DND-41 (cell line): Measurements from ENCODE around the gene NEK10.

Experiments used
- ATAC-seq: fragments of 200-7000 bp; cut with Tn5 transposase; 3 replicates; pipeline ENCODE4 v1.9.1; 2021; ENCODE audit warnings: low read depth; ENCODE audit not compliant: insufficient read depth
- DNase-seq: peaks from one replicate; pipeline ENCODE4 v3.0.0-alpha.2; 2020
- H2AFZ ChIP-seq: 2 replicates; pipeline ENCODE4 v1.6.0; 2012; ENCODE audit warnings: low read depth, low read length
- H3K27ac ChIP-seq: 2 replicates; pipeline ENCODE4 v1.5.1; 2012; ENCODE audit warnings: low read length, inconsistent platforms
- H3K27me3 ChIP-seq: fragments of 200-600 bp; sonication (generic); 2 replicates; pipeline ENCODE4 v1.6.0; 2012; ENCODE audit warnings: low read length, mild to moderate bottlenecking, inconsistent platforms; ENCODE audit not compliant: insufficient read depth, poor library complexity
- H3K36me3 ChIP-seq: 2 replicates; pipeline ENCODE4 v1.5.1; 2012; ENCODE audit warnings: low read length, inconsistent platforms; ENCODE audit not compliant: insufficient read depth
- H3K4me1 ChIP-seq: 2 replicates; pipeline ENCODE4 v1.5.1; 2012; ENCODE audit warnings: mild to moderate bottlenecking, low read length; ENCODE audit not compliant: insufficient read depth
- H3K4me2 ChIP-seq: 2 replicates; pipeline ENCODE4 v1.6.0; 2012; ENCODE audit warnings: mild to moderate bottlenecking, moderate library complexity, low read length, inconsistent platforms; ENCODE audit not compliant: insufficient read depth
- H3K4me3 ChIP-seq, 2 experiments: fragments of 200-600 bp in 1 of 2; shearing (Covaris generic) in 1 of 2; 2 replicates each; pipeline ENCODE4 v1.5.1; 2012 to 2016; ENCODE audit warnings: inconsistent platforms in 2 of 2, low read length in 2 of 2, mild to moderate bottlenecking in 2 of 2, low read depth in 1 of 2, moderate library complexity in 1 of 2
- H3K79me2 ChIP-seq: 2 replicates; pipeline ENCODE4 v1.6.0; 2012; ENCODE audit warnings: low read length, inconsistent platforms; ENCODE audit not compliant: insufficient read depth
- H3K9ac ChIP-seq: 2 replicates; pipeline ENCODE4 v1.6.0; 2012; ENCODE audit warnings: low read depth, mild to moderate bottlenecking, inconsistent platforms, low read length, moderate library complexity
- H3K9me3 ChIP-seq: 2 replicates; pipeline ENCODE4 v1.5.1; 2012; ENCODE audit warnings: low read length, moderate library complexity, mild to moderate bottlenecking, inconsistent platforms; ENCODE audit not compliant: insufficient read depth, severe bottlenecking
- H4K20me1 ChIP-seq: 2 replicates; pipeline ENCODE4 v1.6.0; 2012; ENCODE audit warnings: low read length; ENCODE audit not compliant: insufficient read depth
- EZH2 ChIP-seq: IDR thresholded peaks from 3 replicates; pipeline ENCODE4 v1.6.1; 2012; ENCODE audit warnings: borderline replicate concordance, low read depth, mild to moderate bottlenecking, moderate library complexity, low read length, inconsistent platforms; ENCODE audit not compliant: severe bottlenecking
- TF ChIP-seq, protein P1 (sequence below): IDR thresholded peaks from 2 replicates; pipeline ENCODE4 v1.5.1; 2012; ENCODE audit warnings: borderline replicate concordance, low read length, moderate library complexity, mild to moderate bottlenecking; ENCODE audit not compliant: poor library complexity, severe bottlenecking; ENCODE audit errors: extremely low read depth

Gene NEK10

DNA sequence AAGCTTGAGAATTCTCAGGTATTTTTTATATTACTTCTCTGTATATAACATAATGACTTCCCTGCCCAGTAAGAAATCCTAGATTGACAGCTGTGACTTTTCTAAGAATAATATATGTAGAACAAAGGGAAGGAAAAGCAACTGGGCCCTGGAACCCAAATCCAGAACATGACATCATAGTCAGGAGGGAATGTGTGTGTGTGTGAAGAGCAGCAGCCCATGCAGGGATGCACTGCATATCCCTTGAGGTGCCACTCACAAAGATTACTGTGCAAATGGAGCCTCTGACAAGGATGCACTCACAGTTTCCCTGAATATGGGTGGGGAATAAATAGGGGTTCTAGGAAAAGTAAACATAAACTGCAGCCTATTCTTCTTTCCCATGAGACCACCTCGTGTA, 279.5 kb downstream of the NEK10 start:
- ATAC-seq, result no peak
- H2AFZ ChIP-seq, result no peak overlapping the region

GRCh38 chr3:27089068-27089467, 280.1 kb downstream of the NEK10 start:
- no peaks in the 10 kb centered on the region for H3K9me3 ChIP-seq
- H3K4me1 ChIP-seq, result no peaks in the 10 kb centered on the region
- TF ChIP-seq, protein P1, sequence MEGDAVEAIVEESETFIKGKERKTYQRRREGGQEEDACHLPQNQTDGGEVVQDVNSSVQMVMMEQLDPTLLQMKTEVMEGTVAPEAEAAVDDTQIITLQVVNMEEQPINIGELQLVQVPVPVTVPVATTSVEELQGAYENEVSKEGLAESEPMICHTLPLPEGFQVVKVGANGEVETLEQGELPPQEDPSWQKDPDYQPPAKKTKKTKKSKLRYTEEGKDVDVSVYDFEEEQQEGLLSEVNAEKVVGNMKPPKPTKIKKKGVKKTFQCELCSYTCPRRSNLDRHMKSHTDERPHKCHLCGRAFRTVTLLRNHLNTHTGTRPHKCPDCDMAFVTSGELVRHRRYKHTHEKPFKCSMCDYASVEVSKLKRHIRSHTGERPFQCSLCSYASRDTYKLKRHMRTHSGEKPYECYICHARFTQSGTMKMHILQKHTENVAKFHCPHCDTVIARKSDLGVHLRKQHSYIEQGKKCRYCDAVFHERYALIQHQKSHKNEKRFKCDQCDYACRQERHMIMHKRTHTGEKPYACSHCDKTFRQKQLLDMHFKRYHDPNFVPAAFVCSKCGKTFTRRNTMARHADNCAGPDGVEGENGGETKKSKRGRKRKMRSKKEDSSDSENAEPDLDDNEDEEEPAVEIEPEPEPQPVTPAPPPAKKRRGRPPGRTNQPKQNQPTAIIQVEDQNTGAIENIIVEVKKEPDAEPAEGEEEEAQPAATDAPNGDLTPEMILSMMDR, result no peak
- no peak for TF ChIP-seq EZH2
- H3K9ac ChIP-seq, result no peak overlapping the region
- H3K36me3 ChIP-seq, result no peaks in the 10 kb centered on the region
- H3K4me3 ChIP-seq, result no peak overlapping the region
- no peak for DNase-seq
- ATAC-seq, result no peak
- no peak overlapping the region for H3K27ac ChIP-seq
- no peaks in the 10 kb centered on the region for H3K27me3 ChIP-seq
- H2AFZ ChIP-seq, result no peak overlapping the region
- no peaks in the 10 kb centered on the region for H3K79me2 ChIP-seq
- H3K4me2 ChIP-seq, result no peak overlapping the region
- H4K20me1 ChIP-seq, result no peaks in the 10 kb centered on the region

More for the DNA sequence above, 279.5 kb downstream of the NEK10 start:
- TF ChIP-seq EZH2, result no peak
- Histone ChIP-seq H4K20me1 (no peaks in the 10 kb centered on the region), H3K9me3 (no peaks in the 10 kb centered on the region), H3K9ac (no peak overlapping the region), H3K27me3 (no peaks in the 10 kb centered on the region), H3K27ac (no peak overlapping the region), H3K4me3 (no peak overlapping the region), H3K4me2 (no peak overlapping the region), H3K4me1 (no peaks in the 10 kb centered on the region), H3K36me3 (no peaks in the 10 kb centered on the region), H3K79me2 (no peaks in the 10 kb centered on the region)
- DNase-seq, result no peak

- no peaks in the 10 kb centered on the region for H4K20me1 ChIP-seq
- H3K79me2 ChIP-seq, result no peaks in the 10 kb centered on the region
- no peaks in the 10 kb centered on the region for H3K4me1 ChIP-seq
- no peak overlapping the region for H3K9ac ChIP-seq
- H2AFZ ChIP-seq, result no peak overlapping the region
- H3K36me3 ChIP-seq, result no peaks in the 10 kb centered on the region
- no peak overlapping the region for H3K27ac ChIP-seq
- H3K27me3 ChIP-seq, result no peaks in the 10 kb centered on the region
- H3K4me2 ChIP-seq, result no peak overlapping the region
- H3K9me3 ChIP-seq, result no peaks in the 10 kb centered on the region
- TF ChIP-seq EZH2, result no peak
- TF ChIP-seq, protein P1, result no peak
- no peak for ATAC-seq
- H3K4me3 ChIP-seq, result no peak overlapping the region
- DNase-seq, result no peak
These were observed 283.1 kb downstream of the NEK10 start for GRCh38 chr3:27085829-27086730.

DNA sequence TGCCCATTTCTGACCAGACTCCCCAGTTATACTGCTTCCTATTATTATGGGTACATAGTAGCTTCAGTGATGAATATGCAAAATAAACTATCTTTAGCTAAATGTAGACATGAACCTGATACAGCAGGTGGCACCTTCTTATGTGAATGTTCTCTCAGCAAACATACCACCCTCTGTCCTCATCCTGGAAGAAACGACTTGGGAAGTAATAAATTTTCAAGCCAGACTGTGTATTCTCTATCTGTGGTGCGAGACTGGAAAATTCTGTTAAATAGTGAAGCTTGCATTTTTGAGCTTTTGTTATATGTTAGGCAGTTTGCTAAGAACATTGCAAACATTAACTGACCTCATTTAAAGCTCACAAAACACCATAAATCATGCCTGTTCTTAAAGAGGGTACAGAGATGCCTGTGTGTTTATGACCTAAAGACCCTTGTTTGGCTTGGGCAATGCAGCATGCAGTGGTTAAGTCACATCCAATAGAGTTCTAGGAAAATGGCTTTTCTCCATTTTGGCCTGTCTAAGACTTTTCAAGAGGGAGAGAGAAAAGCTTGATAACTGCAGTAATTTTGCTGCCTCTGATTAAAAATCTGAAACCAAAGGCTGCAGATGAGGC, 287.1 kb downstream of the NEK10 start:
- Histone ChIP-seq H3K9me3 (no peaks in the 10 kb centered on the region), H3K4me3 (no peak overlapping the region), H3K36me3 (no peaks in the 10 kb centered on the region), H3K27me3 (no peaks in the 10 kb centered on the region), H3K79me2 (no peaks in the 10 kb centered on the region), H3K4me2 (no peak overlapping the region), H3K27ac (no peak overlapping the region), H3K9ac (no peak overlapping the region), H4K20me1 (no peaks in the 10 kb centered on the region), H3K4me1 (no peaks in the 10 kb centered on the region), H2AFZ (no peak overlapping the region)
- DNase-seq (no peak), ATAC-seq (no peak)
- TF ChIP-seq, protein P1, result no peak
- TF ChIP-seq EZH2, result no peak
